T-helper 2 cell treated with Interferon-gamma antibody and Interleukin-4, amounts not matched to agents 100 ng/mL and 5 ng/mL, for 36 hours (primary cell): Measurements from ENCODE around the gene TMEM40. TPM values are rescaled to one million over a fixed set of nuclear protein-coding genes. Genes with fewer than 3 reads are reported as not detected.

Source experiments
- intact Hi-C: fragments of 100-400 bp; cut with micrococcal nuclease; formaldehyde crosslinking; loops from one replicate; pipeline ENCODE4 v1.15.1; 2023
- total RNA-seq: library from RNA; stranded (reverse); gene quantifications from 2 replicates; pipeline ENCODE4 v1.2.3, GENCODE V29; 2022

The TMEM40 gene
- total RNA-seq, 1 donor from 2014 or later = not detected

- intact Hi-C loops = no loop called here
Observed at GRCh38 chr3:12752102-12752501, 7.0 kb downstream of the TMEM40 start.

GRCh38 chr3:12751571-12751970, 7.5 kb downstream of the TMEM40 start:
- intact Hi-C loops = no loop called here

- intact Hi-C loops = no loop called here
Observed at GRCh38 chr3:12750658-12751071, 8.4 kb downstream of the TMEM40 start.

GRCh38 chr3:12750223-12750622, 8.8 kb downstream of the TMEM40 start:
- intact Hi-C loops = no loop called here

GRCh38 chr3:12748477-12748876, 10.6 kb downstream of the TMEM40 start:
- intact Hi-C loops = no loop called here

GRCh38 chr3:12746419-12746818, 12.6 kb downstream of the TMEM40 start:
- intact Hi-C loops = no loop called here

GRCh38 chr3:12744326-12744725, 14.7 kb downstream of the TMEM40 start:
- intact Hi-C loops = no loop called here

- intact Hi-C loops = no loop called here
Observed at GRCh38 chr3:12743583-12743982, 15.5 kb downstream of the TMEM40 start.

GRCh38 chr3:12742330-12743107, 16.5 kb downstream of the TMEM40 start:
- intact Hi-C loops = no loop called here

GRCh38 chr3:12741209-12741608, 17.9 kb downstream of the TMEM40 start:
- intact Hi-C loops = no loop called here

GRCh38 chr3:12737833-12738232, 21.2 kb downstream of the TMEM40 start:
- intact Hi-C loops = no loop called here

- intact Hi-C loops = no loop called here
Observed at GRCh38 chr3:12737319-12737718, 21.7 kb downstream of the TMEM40 start.

- intact Hi-C loops = no loop called here
Observed at GRCh38 chr3:12734960-12735359, 24.1 kb downstream of the TMEM40 start.

GRCh38 chr3:12733566-12733965, 25.5 kb downstream of the TMEM40 start:
- intact Hi-C loops = no loop called here

GRCh38 chr3:12730506-12731242, 28.4 kb downstream of the TMEM40 start:
- intact Hi-C loops = no loop called here

GRCh38 chr3:12729051-12729651, 29.9 kb downstream of the TMEM40 start:
- intact Hi-C loops = no loop called here

- intact Hi-C loops = no loop called here
Observed at GRCh38 chr3:12727937-12728336, 31.1 kb downstream of the TMEM40 start.

GRCh38 chr3:12727481-12727880, 31.6 kb downstream of the TMEM40 start:
- intact Hi-C loops = no loop called here

- intact Hi-C loops = no loop called here
Observed at GRCh38 chr3:12725436-12725835, 33.6 kb downstream of the TMEM40 start.

GRCh38 chr3:12724794-12725193, 34.3 kb downstream of the TMEM40 start:
- intact Hi-C loops = loop anchor here (5.0 kb wide), 1 partner anchor 587 kb away; no protein-coding TSS in a partner anchor

- intact Hi-C loops = loop anchor here (5.0 kb wide), 1 partner anchor 586 kb away; no protein-coding TSS in a partner anchor
Observed at GRCh38 chr3:12723362-12723761, 35.7 kb downstream of the TMEM40 start.

- intact Hi-C loops = loop anchor here (5.0 kb wide), 1 partner anchor 585 kb away; no protein-coding TSS in a partner anchor
Observed at GRCh38 chr3:12722226-12722625, 36.8 kb downstream of the TMEM40 start.
